MM.1S (cell line): ENCODE data around the gene DDX23.

ENCODE experiments used
- DNase-seq: peaks from one replicate; pipeline ENCODE4 v3.0.0-alpha.2; 2015
- H2AFZ ChIP-seq: fragments of 300-600 bp; sonication (generic); 2 replicates; pipeline ENCODE4 v1.6.0; 2016; ENCODE audit warnings: antibody characterized with exemption, low read length
- H3F3A ChIP-seq: fragments of 300-600 bp; sonication (generic); 2 replicates; pipeline ENCODE4 v1.6.1; 2016; ENCODE audit warnings: mild to moderate bottlenecking, antibody characterized with exemption, low read length, moderate library complexity, mixed read lengths; ENCODE audit not compliant: insufficient read depth
- H3K27ac ChIP-seq: fragments of 300-600 bp; sonication (generic); 2 replicates; pipeline ENCODE4 v1.5.1; 2016; ENCODE audit warnings: mild to moderate bottlenecking, low read length
- H3K27me3 ChIP-seq: fragments of 300-600 bp; sonication (generic); replicated peaks from 2 replicates; pipeline ENCODE4 v1.6.0; 2016; ENCODE audit warnings: low read length; ENCODE audit not compliant: insufficient read depth
- H3K36me3 ChIP-seq: fragments of 300-600 bp; sonication (generic); replicated peaks from 2 replicates; pipeline ENCODE4 v1.6.1; 2016; ENCODE audit warnings: mild to moderate bottlenecking, low read length, mixed read lengths; ENCODE audit not compliant: insufficient read depth
- H3K4me1 ChIP-seq: fragments of 300-600 bp; sonication (generic); 2 replicates; pipeline ENCODE4 v1.6.1; 2016; ENCODE audit warnings: low read length, mixed read lengths
- H3K4me2 ChIP-seq: fragments of 300-600 bp; sonication (generic); 2 replicates; pipeline ENCODE4 v1.6.0; 2016; ENCODE audit warnings: low read depth, low read length
- H3K4me3 ChIP-seq: fragments of 300-600 bp; sonication (generic); 2 replicates; pipeline ENCODE4 v1.5.1; 2016; ENCODE audit warnings: low read length, mixed read lengths
- H3K79me2 ChIP-seq: fragments of 300-600 bp; sonication (generic); 2 replicates; pipeline ENCODE4 v1.6.1; 2016; ENCODE audit warnings: mixed run types, low read length, mixed read lengths
- H3K9ac ChIP-seq: fragments of 300-600 bp; sonication (generic); 2 replicates; pipeline ENCODE4 v1.6.1; 2016; ENCODE audit warnings: low read length, mixed read lengths
- H3K9me2 ChIP-seq: fragments of 300-600 bp; sonication (generic); replicated peaks from 2 replicates; pipeline ENCODE4 v1.6.1; 2016; ENCODE audit warnings: mild to moderate bottlenecking, low read length, mixed read lengths; ENCODE audit not compliant: insufficient read depth
- H3K9me3 ChIP-seq: fragments of 300-600 bp; sonication (generic); replicated peaks from 2 replicates; pipeline ENCODE4 v1.6.1; 2016; ENCODE audit warnings: mild to moderate bottlenecking, low read length, mixed read lengths; ENCODE audit not compliant: insufficient read depth
- H4K20me1 ChIP-seq: fragments of 300-600 bp; sonication (generic); 2 replicates; pipeline ENCODE4 v1.6.1; 2016; ENCODE audit warnings: mild to moderate bottlenecking, low read length, moderate library complexity, mixed read lengths; ENCODE audit not compliant: insufficient read depth
- EZH2 ChIP-seq: fragments of 300-600 bp; sonication (generic); optimal IDR thresholded peaks from 2 replicates; pipeline ENCODE3; 2017; ENCODE audit warnings: low read depth, mild to moderate bottlenecking, antibody characterized with exemption, low read length, mixed read lengths
- EZH2phosphoT487 ChIP-seq: fragments of 300-600 bp; sonication (generic); IDR thresholded peaks from 2 replicates; pipeline ENCODE4 v1.6.1; 2018; ENCODE audit warnings: antibody characterized with exemption, low read length
- TF ChIP-seq, protein P1 (sequence below): fragments of 300-600 bp; sonication (generic); IDR thresholded peaks from 2 replicates; pipeline ENCODE4 v1.5.1; 2016; ENCODE audit warnings: antibody characterized with exemption, low read length, mixed read lengths

The DDX23 gene

GRCh38 chr12:48868451-48868850, 16.5 kb upstream of the DDX23 start:
- no peak overlapping the region for H2AFZ ChIP-seq
- H3K36me3 ChIP-seq = no peaks in the 10 kb centered on the region
- no peaks in the 10 kb centered on the region for H4K20me1 ChIP-seq
- no peak overlapping the region for H3K9ac ChIP-seq
- no peaks in the 10 kb centered on the region for H3K9me2 ChIP-seq
- H3K79me2 ChIP-seq = peaks cover 6% of the 10 kb centered on the region; the same call in 1 of the 2 replicates
- no peak overlapping the region for H3K4me2 ChIP-seq
- H3K27ac ChIP-seq = no peak overlapping the region
- TF ChIP-seq EZH2phosphoT487 (no peak), EZH2 (no peak)
- TF ChIP-seq, protein P1, sequence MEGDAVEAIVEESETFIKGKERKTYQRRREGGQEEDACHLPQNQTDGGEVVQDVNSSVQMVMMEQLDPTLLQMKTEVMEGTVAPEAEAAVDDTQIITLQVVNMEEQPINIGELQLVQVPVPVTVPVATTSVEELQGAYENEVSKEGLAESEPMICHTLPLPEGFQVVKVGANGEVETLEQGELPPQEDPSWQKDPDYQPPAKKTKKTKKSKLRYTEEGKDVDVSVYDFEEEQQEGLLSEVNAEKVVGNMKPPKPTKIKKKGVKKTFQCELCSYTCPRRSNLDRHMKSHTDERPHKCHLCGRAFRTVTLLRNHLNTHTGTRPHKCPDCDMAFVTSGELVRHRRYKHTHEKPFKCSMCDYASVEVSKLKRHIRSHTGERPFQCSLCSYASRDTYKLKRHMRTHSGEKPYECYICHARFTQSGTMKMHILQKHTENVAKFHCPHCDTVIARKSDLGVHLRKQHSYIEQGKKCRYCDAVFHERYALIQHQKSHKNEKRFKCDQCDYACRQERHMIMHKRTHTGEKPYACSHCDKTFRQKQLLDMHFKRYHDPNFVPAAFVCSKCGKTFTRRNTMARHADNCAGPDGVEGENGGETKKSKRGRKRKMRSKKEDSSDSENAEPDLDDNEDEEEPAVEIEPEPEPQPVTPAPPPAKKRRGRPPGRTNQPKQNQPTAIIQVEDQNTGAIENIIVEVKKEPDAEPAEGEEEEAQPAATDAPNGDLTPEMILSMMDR = no peak
- DNase-seq = no peak
- H3K4me3 ChIP-seq = no peak overlapping the region
- H3F3A ChIP-seq = no peaks in the 10 kb centered on the region
- no peaks in the 10 kb centered on the region for H3K27me3 ChIP-seq
- H3K9me3 ChIP-seq = no peaks in the 10 kb centered on the region
- H3K4me1 ChIP-seq = peaks cover 7% of the 10 kb centered on the region

DNA sequence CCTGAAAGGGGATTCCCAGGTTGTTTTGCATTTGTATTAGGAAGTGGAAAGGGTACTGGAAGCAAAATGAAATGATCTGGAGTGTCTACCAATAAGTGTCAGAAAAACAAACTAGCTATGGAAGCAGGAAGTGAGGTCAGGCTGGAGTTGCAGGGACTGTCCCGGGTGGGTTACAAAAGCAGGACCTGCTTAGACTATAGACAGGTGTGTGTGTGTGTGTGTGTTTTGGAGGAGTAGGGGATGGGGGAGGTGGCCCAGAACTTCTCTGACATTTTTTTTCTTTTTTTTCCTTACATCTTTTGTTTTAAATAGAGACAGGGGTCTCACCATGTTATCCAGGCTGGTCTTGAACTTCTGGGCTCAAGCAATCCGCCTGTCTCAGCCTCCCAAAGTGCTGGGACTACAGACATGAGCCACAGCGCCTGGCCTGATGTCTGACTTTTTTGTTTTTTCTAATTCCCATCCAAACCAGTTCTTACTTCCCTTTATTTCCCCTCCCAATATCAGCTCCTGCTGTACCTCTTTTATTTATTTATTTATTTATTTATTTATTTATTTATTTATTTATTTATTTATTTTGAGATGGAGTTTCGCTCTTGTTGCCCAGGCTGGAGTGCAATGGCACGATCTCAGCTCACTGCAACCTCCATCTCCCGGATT, 14.2 kb upstream of the DDX23 start:
- Histone ChIP-seq H3K4me2 (peak overlapping the region; percentile 98), H3K9me2 (no peaks in the 10 kb centered on the region), H3K27ac (peak overlapping the region; percentile 48; the same call in 1 of the 2 replicates), H3F3A (no peaks in the 10 kb centered on the region), H3K9ac (peak overlapping the region; percentile 28; the same call in 1 of the 2 replicates), H3K9me3 (no peaks in the 10 kb centered on the region), H3K4me1 (peaks cover 7% of the 10 kb centered on the region), H3K79me2 (peaks cover 6% of the 10 kb centered on the region; the same call in 1 of the 2 replicates), H3K27me3 (no peaks in the 10 kb centered on the region), H3K4me3 (peak overlapping the region; percentile 72), H4K20me1 (no peaks in the 10 kb centered on the region), H3K36me3 (no peaks in the 10 kb centered on the region), H2AFZ (peak overlapping the region; percentile 96)
- DNase-seq = no peak
- TF ChIP-seq, protein P1 = no peak
- no peak for TF ChIP-seq EZH2phosphoT487

DNA sequence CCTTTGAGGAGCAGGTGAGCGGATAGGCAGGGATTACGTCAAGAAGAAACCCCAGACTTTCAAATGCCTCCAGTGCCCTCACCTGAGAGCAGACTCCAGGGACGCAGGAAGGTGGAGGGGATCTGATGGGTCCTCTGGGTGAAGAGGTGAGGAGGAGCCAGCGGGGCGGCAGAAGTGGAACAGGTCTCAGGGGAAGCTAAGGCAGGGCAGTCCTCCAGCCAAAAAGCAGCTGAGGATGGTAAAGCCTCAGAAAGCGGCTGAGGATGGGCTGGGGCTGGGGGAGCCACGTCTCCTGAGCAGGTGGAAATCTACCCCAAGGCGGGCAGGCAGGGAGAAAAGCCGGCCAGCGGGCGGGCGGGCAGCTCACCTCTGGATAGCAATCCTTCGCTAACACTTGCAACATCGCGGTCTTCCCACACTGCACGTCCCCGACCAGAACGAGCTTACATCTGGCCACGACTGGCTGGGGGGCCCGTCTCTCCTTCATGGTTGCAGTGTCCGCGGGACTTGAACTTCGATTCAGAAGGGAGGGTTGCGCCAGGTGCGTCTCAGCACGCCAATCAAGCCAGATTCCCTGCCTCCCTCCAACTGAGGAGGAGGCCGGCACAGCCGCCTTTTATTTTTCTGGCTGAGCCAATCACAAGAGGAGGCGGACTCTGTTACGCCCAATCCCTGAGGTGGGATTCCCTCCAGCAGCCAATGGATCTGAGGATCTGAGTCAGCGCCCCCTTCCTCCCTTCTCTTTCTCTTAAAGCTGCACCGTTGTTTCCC, 13.5 kb upstream of the DDX23 start, which contains the start of gene RND1:
Gene RND1, minus strand, starts transcription at position 590 of the 771 bp plus-strand sequence. Its CDS starts 103 bp downstream, at position 487.
- Histone ChIP-seq H3K36me3 (no peaks in the 10 kb centered on the region), H3K9ac (peak within 1 kb of the TSS; percentile 68), H3K79me2 (peaks cover 6% of the 10 kb centered on the region; the same call in 1 of the 2 replicates), H3K4me2 (peak within 1 kb of the TSS; percentile 98), H4K20me1 (no peaks in the 10 kb centered on the region), H3K9me2 (no peaks in the 10 kb centered on the region), H3K4me1 (peaks cover 7% of the 10 kb centered on the region), H3K27me3 (no peaks in the 10 kb centered on the region), H3F3A (no peaks in the 10 kb centered on the region), H3K4me3 (peak within 1 kb of the TSS; percentile 72), H2AFZ (peak within 1 kb of the TSS; percentile 96), H3K9me3 (no peaks in the 10 kb centered on the region), H3K27ac (peak within 1 kb of the TSS; percentile 48; the same call in 1 of the 2 replicates)
- peak; percentile 97 for DNase-seq
- TF ChIP-seq EZH2phosphoT487 = no peak
- TF ChIP-seq, protein P1 = no peak
- no peak for TF ChIP-seq EZH2
